Measurements from ENCODE around the gene RGL2. TPM values are rescaled to one million over a fixed set of nuclear protein-coding genes. Genes with fewer than 3 reads are reported as not detected.

Gene RGL2
- total and polyA plus RNA-seq, 2 experiments from 2014 or later: 63.3 to 82.1 TPM

GRCh38 chr6:33272275-33273128, 26.2 kb downstream of the RGL2 start:
- WGBS (ENCODE audit: low lambda C conversion rate, missing lambda C conversion rate): 7% methylated on average over 22 of the region's 22 CpGs
- H3K27ac ChIP-seq: peak overlapping the region; percentile 86
- TF ChIP-seq EZH2 (IDR thresholded peaks at IDR 0.05; ENCODE audit: borderline replicate concordance) (no peak), CTCF (IDR thresholded peaks at IDR 0.05; ENCODE audit: poor library complexity) (no peak), EZH2phosphoT487 (IDR thresholded peaks at IDR 0.05; ENCODE audit: low read depth, severe bottlenecking, unreplicated experiment) (no peak)
- peak overlapping the region; percentile 73 for H3K4me3 ChIP-seq
- H4K20me1 ChIP-seq (ENCODE audit: insufficient read depth, poor library complexity, severe bottlenecking): peaks cover 29% of the 10 kb centered on the region
- no peaks in the 10 kb centered on the region for H3K9me3 ChIP-seq (ENCODE audit: low read depth)
- DNase-seq (ENCODE audit: low spot score): no peak
- H3K27me3 ChIP-seq: no peaks in the 10 kb centered on the region
- H2AFZ ChIP-seq: no peak overlapping the region
- H3K4me2 ChIP-seq: peak overlapping the region; percentile 91
- no peaks in the 10 kb centered on the region for H3K9me2 ChIP-seq (replicated peaks; ENCODE audit: insufficient read depth)
- H3K36me3 ChIP-seq (replicated peaks; ENCODE audit: insufficient read depth, low read depth): peaks cover 4% of the 10 kb centered on the region
- H3K79me2 ChIP-seq: peaks cover 52% of the 10 kb centered on the region
- H3K4me1 ChIP-seq (ENCODE audit: insufficient read depth): peaks cover 47% of the 10 kb centered on the region

GRCh38 chr6:33271468-33272274, 27.1 kb downstream of the RGL2 start, which contains the start of the genes RPS18 and VPS52:
Gene RPS18, plus strand, starts transcription at chr6:33272075. Its CDS starts 45 bp downstream, at chr6:33272120.
Gene VPS52, minus strand, starts transcription at chr6:33271876. Its CDS starts 201 bp downstream, at chr6:33271675.
- TF ChIP-seq EZH2 (IDR thresholded peaks at IDR 0.05; ENCODE audit: borderline replicate concordance) (peak; percentile 12), EZH2phosphoT487 (IDR thresholded peaks at IDR 0.05; ENCODE audit: low read depth, severe bottlenecking, unreplicated experiment) (no peak), CTCF (IDR thresholded peaks at IDR 0.05; ENCODE audit: poor library complexity) (no peak)
- Histone ChIP-seq H3K4me3 (peak within 1 kb of the TSS; percentile 73), H3K36me3 (replicated peaks; ENCODE audit: insufficient read depth, low read depth) (peaks cover 4% of the 10 kb centered on the region), H4K20me1 (ENCODE audit: insufficient read depth, poor library complexity, severe bottlenecking) (peaks cover 28% of the 10 kb centered on the region), H3K9me3 (ENCODE audit: low read depth) (no peaks in the 10 kb centered on the region), H3K9me2 (replicated peaks; ENCODE audit: insufficient read depth) (no peaks in the 10 kb centered on the region), H3K27me3 (no peaks in the 10 kb centered on the region), H3K4me2 (peak within 1 kb of the TSS; percentile 96), H2AFZ (peak within 1 kb of the TSS; percentile 82), H3K79me2 (peaks cover 52% of the 10 kb centered on the region), H3K27ac (peak within 1 kb of the TSS; percentile 98), H3K4me1 (ENCODE audit: insufficient read depth) (peaks cover 43% of the 10 kb centered on the region)
- WGBS (ENCODE audit: low lambda C conversion rate, missing lambda C conversion rate): 1% methylated on average over 48 of the region's 48 CpGs
- DNase-seq (ENCODE audit: low spot score): peak; percentile 98

GRCh38 chr6:33271117-33271467, 27.6 kb downstream of the RGL2 start:
- peak overlapping the region; percentile 98 for H3K27ac ChIP-seq
- peaks cover 22% of the 10 kb centered on the region for H4K20me1 ChIP-seq (ENCODE audit: insufficient read depth, poor library complexity, severe bottlenecking)
- DNase-seq (ENCODE audit: low spot score): no peak
- H3K27me3 ChIP-seq: no peaks in the 10 kb centered on the region
- peaks cover 4% of the 10 kb centered on the region for H3K36me3 ChIP-seq (replicated peaks; ENCODE audit: insufficient read depth, low read depth)
- WGBS (ENCODE audit: low lambda C conversion rate, missing lambda C conversion rate): 3% methylated on average over 7 of the region's 7 CpGs
- no peaks in the 10 kb centered on the region for H3K9me3 ChIP-seq (ENCODE audit: low read depth)
- H3K4me1 ChIP-seq (ENCODE audit: insufficient read depth): peaks cover 38% of the 10 kb centered on the region
- no peak for TF ChIP-seq CTCF (IDR thresholded peaks at IDR 0.05; ENCODE audit: poor library complexity)
- TF ChIP-seq EZH2phosphoT487 (IDR thresholded peaks at IDR 0.05; ENCODE audit: low read depth, severe bottlenecking, unreplicated experiment): no peak
- TF ChIP-seq EZH2 (IDR thresholded peaks at IDR 0.05; ENCODE audit: borderline replicate concordance): no peak
- peak overlapping the region; percentile 96 for H3K4me2 ChIP-seq
- peak overlapping the region; percentile 82 for H2AFZ ChIP-seq
- H3K79me2 ChIP-seq: peaks cover 52% of the 10 kb centered on the region
- H3K9me2 ChIP-seq (replicated peaks; ENCODE audit: insufficient read depth): no peaks in the 10 kb centered on the region
- peak overlapping the region; percentile 64 for H3K4me3 ChIP-seq
